Stimulated activated CD8-positive, alpha-beta memory T cell treated with anti-CD3 and anti-CD28 coated beads, Interleukin-7, amount 100 ng/mL, for 24 hours (primary cell): ENCODE data around the gene GREB1.
"Not testable (repeated sequence)": the region's sequence is repeated elsewhere in the genome, so short reads cannot be mapped to it uniquely, and the experiment has no call there.

ENCODE experiments used
- DNase-seq: peaks from one replicate; pipeline ENCODE4 v3.0.0-alpha.2; 2020; ENCODE audit warnings: low read depth

The GREB1 gene

GRCh38 chr2:11634584-11634983 lies 100.7 kb downstream of the GREB1 start:
- DNase-seq: no peak

DNA sequence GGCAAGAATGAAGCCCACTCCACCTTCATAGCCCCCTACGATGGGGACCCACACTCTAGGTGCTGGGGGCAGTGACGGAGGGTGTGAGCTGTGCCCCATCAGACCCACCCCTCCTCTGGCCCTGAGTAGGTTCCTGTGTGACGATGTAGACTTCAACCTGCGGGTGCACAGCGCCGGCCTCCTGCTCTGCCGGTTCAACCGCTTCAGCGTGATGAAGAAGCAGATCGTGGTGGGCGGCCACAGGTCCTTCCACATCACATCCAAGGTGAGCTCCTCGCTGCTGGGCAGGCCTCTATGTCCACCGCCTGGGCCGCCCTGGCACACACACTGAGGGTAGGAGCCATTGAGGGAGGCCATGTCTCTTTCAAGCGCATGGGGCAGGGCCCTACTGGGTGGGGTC lies 101.3 kb downstream of the GREB1 start:
- DNase-seq: no peak

- no peak for DNase-seq
Observed at GRCh38 chr2:11636593-11637295, 102.9 kb downstream of the GREB1 start.

DNA sequence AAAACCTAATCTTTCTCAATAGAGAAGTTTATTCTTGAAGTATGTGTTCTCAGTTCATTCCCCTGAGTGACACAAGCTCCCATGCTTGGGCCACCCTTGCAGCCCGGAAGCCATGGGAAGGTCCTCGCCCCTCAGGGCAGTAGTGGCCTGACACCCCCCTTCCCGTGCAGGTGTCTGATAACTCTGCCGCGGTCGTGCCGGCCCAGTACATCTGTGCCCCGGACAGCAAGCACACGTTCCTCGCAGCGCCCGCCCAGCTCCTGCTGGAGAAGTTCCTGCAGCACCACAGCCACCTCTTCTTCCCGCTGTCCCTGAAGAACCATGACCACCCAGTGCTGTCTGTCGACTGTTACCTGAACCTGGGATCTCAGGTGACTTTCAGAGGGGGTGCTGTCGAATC lies 103.7 kb downstream of the GREB1 start:
- DNase-seq: no peak

DNA sequence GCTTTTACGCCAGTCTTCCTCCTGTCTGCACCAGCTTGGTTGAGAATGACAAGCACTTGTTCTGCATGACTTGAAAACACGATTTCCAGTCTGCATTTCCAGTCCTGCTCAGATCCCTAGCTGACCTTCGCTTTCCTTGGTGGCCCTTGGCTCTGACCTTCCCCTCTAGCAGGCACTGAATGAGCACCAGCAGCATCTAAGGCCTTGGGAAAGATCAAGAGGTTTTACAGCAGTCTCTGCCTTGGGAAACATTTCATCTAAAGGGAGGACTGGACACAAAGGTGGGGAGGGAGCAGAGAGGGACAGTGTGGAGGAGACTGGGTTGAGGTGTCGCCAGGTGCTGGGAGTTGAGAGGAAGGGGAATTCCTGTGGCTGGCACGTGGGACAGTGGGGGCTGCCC lies 105.7 kb downstream of the GREB1 start:
- DNase-seq: no peak

GRCh38 chr2:11640132-11640531 lies 106.3 kb downstream of the GREB1 start:
- DNase-seq: no peak

GRCh38 chr2:11642972-11643371 lies 109.1 kb downstream of the GREB1 start:
- DNase-seq: no peak

GRCh38 chr2:11644293-11644692 lies 110.4 kb downstream of the GREB1 start:
- no peak for DNase-seq

- DNase-seq: no peak
Observed at GRCh38 chr2:11646530-11646929, 112.7 kb downstream of the GREB1 start.

DNA sequence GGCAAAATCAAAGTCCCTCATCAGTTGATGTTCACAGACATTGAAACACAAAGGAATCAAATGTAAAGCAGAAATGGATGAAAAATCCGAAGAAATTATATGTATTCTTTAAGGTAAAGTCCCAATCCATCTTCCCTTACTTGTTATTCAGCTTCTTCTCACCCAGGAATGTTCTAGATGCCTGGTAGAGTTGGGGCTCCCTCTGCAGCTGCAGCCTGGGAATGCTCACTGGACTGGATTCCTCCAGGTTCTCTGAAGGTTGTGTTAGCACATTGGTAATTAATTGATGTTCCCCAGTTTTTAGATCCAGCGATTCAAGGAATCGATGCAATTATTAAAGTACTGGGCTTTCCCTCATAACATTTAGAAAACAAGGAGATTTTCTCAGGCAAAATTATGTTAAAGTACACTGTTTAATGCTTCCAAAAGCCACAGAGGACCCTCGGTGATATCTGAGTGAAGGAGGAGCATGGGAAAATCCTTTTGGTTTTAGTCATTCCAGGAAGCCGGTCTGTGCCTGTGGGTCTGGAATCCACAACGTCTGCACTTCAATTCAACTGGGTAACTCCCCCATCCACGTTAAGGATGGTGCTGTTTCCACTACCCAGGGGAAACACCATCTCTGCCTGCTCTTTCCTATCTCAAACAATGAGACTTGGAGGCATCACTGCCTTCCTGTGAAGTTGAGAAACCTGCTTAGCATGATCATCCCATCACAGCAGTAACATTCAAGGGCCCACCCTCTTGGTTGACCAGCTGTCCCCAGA lies 114.2 kb downstream of the GREB1 start:
- DNase-seq: no peak

GRCh38 chr2:11649093-11649492 lies 115.2 kb downstream of the GREB1 start:
- DNase-seq: no peak

- no peak for DNase-seq
Observed at GRCh38 chr2:11651856-11652548, 118.2 kb downstream of the GREB1 start.

DNA sequence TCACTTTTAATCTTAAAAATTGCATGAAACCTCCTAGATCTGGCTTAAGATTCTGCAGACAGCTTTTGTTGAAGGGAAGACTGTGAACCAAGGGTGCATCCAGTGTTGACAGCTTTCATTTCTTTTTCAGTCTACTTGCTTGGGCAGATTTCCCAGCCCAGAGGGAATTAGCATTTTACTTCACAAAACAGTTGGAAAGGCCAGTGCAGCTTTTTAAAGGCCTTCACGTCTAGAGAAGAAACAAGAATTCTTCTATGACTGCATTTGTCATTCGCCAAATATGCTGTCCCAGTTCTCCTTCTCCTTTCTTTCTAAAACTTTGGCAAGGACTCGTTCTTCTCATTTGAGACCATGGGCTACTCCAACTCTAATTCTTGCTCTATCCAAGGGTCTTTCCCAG lies 118.7 kb downstream of the GREB1 start:
- DNase-seq: no peak

DNA sequence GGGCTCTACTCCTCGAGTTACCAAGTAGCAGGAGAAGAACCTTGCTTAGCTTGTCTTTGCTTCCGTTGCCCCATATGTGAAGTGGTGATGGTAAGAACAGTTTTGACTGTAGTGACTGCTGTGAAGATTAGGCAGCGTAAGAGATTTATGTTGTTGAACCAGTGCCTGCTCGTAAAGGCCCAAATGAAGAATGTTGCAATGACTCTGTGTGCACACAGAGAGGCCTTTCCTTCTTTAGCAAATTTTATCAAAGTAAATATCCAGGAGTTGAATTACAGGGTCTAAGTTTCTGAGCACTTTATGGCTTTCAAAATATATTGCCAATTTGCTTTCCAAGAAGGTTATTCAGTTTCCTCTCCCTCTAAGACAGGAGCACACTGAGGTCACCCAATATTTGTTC lies 121.7 kb downstream of the GREB1 start:
- no peak for DNase-seq

GRCh38 chr2:11656252-11656651 lies 122.4 kb downstream of the GREB1 start:
- no peak for DNase-seq

GRCh38 chr2:11656671-11657101 lies 122.8 kb downstream of the GREB1 start:
- DNase-seq: no peak

- no peak for DNase-seq
Observed at GRCh38 chr2:11657195-11657594, 123.3 kb downstream of the GREB1 start.

DNA sequence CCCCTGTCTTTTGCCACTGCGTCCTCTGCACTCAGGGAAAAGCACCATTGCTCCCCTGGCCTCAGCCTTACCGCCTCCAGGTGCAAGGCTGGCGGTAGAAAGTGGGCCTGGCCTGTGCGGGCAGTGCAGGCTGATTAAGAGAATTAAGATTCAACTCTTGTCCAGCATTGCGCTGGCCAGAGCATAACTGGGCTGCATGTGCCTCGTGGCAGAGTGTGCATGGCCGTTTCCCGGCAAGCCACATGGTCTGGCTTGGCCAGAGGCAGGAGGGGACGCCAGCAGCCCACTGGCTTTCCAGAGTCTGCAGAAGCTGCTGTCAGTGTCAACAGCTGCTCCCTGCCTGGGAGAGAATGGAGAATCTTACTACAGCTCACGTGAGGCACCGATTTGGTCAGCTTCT lies 123.8 kb downstream of the GREB1 start:
- DNase-seq: no peak

- no peak for DNase-seq
Observed at GRCh38 chr2:11658208-11659114, 124.6 kb downstream of the GREB1 start.

DNA sequence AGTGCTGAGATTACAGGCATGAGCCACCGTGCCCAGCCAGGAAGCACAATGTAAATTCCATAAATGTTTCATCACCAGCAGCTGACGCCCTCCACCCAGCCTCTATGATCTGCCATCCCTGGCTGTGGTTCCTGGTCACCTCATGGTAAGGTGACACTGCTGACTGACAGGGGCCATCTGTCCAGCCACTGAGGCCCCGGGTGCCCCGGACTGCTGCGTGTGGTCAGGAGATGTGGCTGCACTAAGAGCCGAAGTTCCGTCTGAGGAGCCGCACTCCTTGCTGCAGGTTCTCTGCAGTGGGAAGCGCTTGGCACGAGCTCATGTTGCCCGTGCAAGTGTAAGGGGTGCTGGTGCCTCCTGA lies 125.2 kb downstream of the GREB1 start:
- DNase-seq: no peak

DNA sequence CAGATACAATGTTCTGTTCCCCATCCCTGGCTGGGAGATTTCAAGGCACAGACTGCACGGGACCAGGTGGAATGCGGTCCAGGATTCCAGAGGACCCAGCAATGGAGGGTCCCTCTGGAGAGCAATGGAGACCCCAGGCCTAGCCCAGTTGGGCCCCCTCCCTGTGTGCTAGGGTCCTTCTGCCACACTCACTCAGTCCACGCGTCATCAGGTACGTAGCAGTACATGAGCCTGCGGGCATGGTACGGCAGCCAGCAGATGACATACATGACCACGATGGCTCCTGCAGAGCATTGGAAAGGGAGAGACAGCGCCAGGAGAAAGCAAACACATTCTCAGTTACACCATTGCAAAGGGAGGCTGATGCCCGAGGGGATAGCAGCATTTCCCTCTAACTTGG lies 126.0 kb downstream of the GREB1 start:
- no peak for DNase-seq

- DNase-seq: not testable (repeated sequence)
Observed at GRCh38 chr2:11660396-11660795, 126.6 kb downstream of the GREB1 start.
